Lower leg skin (tissue), 4 donors: ENCODE data around the gene SNRNP25. TPM values are rescaled to one million over a fixed set of nuclear protein-coding genes. Genes with fewer than 3 reads are reported as not detected.

ENCODE experiments used
- DNase-seq, 2 donors: peaks; one replicate each; pipeline ENCODE4 v3.0.0-alpha.2; 2019; ENCODE audit warnings: low spot score in 2 of 2
- H3K4me3 ChIP-seq: fragments of 200-600 bp; sonication (generic); 2 replicates; pipeline ENCODE4 v1.5.1; 2017; ENCODE audit warnings: mild to moderate bottlenecking, low read depth; ENCODE audit not compliant: poor library complexity, severe bottlenecking
- POLR2A ChIP-seq, 2 donors: fragments of 450-650 bp; IDR thresholded peaks; one replicate each; pipeline ENCODE4 v1.6.1; 2016 to 2017; ENCODE audit warnings: antibody characterized with exemption in 2 of 2, mild to moderate bottlenecking in 1 of 2, moderate library complexity in 1 of 2
- WGBS, 2 donors: methylation state at CpG; one replicate each; pipeline ENCODE4 v1.1.5; 2018; 5-methylcytosine and 5-hydroxymethylcytosine counted together
- intact Hi-C: fragments of 100-400 bp; cut with DNase I; formaldehyde crosslinking; loops from one replicate; pipeline ENCODE4 v1.15.0; 2023; ENCODE audit warnings: low total_unique reads
- total RNA-seq, 4 donors: library from RNA; depleted of rRNA; stranded (reverse); fragments of >200 nt; gene quantifications; one replicate each; pipeline ENCODE4 v1.1.0, GENCODE V29; 2016
- TF ChIP-seq, protein P1 (sequence below), 3 donors: fragments of 450-650 bp; IDR thresholded peaks; one replicate each; pipeline ENCODE4 v1.5.1; 2016; ENCODE audit warnings: antibody characterized with exemption in 3 of 3, mild to moderate bottlenecking in 3 of 3, moderate library complexity in 2 of 3

Gene SNRNP25
- total RNA-seq, 4 donors from 2014 or later, result 6.3 to 12.0 (median 10.4) TPM

DNA sequence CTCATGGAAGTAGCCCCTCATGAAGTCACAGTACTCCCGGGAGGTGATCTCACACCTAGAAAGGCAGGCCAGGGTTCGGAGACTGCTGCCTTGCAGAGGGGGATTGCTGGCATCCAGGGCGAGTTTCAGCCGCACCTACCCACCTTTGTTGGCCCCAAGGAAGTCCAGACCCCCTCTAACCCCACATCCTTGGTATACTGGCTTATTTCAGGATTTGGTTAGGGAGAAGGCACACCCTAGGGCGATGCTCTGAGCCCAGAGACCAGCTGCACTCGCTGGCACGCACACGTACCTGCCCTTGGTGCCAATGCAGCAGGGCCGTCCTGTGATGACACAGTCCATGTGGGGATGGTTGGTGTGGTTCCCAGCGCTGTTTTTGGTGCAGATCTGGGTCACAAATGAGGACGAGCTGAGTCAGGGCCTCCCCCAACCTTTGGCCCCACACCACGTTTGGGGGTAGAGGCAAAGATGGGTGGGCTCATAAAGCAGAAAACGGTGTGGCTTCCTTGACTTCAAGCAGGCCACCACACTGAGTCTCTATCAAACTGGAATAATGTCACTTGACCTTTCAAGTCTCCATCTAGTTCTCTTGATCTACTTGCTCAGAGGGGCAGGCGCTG is 5.9 kb downstream of the SNRNP25 start:
- DNase-seq, result no peak
- WGBS, 2 donors, result 86 to 89% methylated on average over 14 of the region's 14 CpGs
- no peak for TF ChIP-seq POLR2A (IDR thresholded peaks at IDR 0.05)
- TF ChIP-seq, protein P1, sequence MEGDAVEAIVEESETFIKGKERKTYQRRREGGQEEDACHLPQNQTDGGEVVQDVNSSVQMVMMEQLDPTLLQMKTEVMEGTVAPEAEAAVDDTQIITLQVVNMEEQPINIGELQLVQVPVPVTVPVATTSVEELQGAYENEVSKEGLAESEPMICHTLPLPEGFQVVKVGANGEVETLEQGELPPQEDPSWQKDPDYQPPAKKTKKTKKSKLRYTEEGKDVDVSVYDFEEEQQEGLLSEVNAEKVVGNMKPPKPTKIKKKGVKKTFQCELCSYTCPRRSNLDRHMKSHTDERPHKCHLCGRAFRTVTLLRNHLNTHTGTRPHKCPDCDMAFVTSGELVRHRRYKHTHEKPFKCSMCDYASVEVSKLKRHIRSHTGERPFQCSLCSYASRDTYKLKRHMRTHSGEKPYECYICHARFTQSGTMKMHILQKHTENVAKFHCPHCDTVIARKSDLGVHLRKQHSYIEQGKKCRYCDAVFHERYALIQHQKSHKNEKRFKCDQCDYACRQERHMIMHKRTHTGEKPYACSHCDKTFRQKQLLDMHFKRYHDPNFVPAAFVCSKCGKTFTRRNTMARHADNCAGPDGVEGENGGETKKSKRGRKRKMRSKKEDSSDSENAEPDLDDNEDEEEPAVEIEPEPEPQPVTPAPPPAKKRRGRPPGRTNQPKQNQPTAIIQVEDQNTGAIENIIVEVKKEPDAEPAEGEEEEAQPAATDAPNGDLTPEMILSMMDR (IDR thresholded peaks at IDR 0.05), result no peak
- no peak overlapping the region for H3K4me3 ChIP-seq
- intact Hi-C loops, result no loop called here

DNA sequence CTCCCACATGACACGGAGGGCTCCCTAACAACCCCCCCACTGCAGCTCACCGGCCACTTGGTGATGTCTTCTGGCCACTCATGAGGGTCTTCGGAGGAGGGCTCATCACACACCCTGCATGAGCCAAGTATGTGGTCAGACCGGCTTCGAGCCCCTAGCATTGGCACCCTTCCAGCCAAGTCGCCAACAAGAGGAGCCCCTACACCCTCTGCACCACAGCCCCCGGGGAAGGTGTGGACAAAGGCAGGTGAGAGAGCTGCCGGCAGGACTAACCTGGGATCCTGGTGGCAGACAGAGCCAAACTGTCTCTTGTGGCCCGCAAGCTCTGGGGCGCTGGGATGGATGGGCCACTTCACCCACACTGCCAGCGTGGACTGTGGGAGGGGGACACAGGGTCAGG is 6.5 kb downstream of the SNRNP25 start:
- DNase-seq, result no peak
- H3K4me3 ChIP-seq, result no peak overlapping the region
- TF ChIP-seq, protein P1 (IDR thresholded peaks at IDR 0.05), result no peak
- TF ChIP-seq POLR2A (IDR thresholded peaks at IDR 0.05), result no peak
- intact Hi-C loops, result no loop called here
- 83 to 93% methylated on average over 7 to 10 of the region's 11 CpGs for WGBS, 2 donors

DNA sequence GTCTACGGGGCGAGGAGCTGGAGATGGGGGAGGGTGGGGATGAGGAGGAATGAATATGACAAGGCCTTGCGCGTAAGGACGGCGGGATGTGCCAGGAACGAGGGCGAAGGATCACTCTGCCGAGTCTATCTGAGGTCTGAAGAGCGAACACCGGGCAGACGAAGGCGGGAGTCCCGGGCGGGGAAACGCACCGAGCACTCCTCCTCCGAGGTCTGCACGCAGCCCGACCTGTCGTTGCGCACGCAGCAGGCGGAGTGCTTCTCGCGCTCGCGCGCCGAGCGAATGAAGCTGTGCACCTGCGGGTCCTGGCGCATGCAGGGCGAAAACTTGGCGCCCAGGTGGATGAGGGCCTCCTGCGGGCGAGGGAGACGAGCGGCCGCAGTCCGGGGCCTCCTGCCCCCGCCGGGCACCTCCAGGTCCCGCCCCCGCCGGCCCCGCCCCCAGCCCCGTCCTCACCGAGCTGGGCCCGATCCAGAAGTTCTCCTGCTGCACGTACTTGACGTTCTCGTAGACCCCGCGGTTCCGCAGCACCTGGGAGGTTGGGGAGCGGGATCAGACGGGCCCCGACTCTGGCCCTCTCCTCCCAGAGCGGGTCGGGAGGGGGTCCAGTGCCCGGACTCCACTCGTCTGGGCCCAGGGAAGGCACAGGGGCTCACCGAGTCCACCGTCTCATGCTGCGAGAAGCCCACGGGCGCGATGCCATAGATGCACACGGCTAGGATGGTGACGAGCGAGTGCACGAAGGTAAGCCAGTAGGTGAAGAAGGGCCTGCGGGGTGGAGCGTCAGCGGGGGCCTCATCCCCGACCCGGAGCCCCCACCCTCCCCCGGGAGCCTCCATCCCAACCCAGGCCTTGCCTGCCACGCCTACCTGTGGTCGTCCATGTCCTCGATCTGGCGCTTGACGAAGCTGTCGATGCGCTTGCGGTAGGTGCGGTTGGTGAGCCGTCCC is 7.6 kb downstream of the SNRNP25 start:
- intact Hi-C loops, result no loop called here
- WGBS, 2 donors, result 88 to 89% methylated on average over 81 to 86 of the region's 89 CpGs
- peak in 1 of 2 donors; percentile 85 for DNase-seq
- H3K4me3 ChIP-seq, result no peak overlapping the region
- TF ChIP-seq POLR2A (IDR thresholded peaks at IDR 0.05), result no peak
- TF ChIP-seq, protein P1 (IDR thresholded peaks at IDR 0.05), result no peak

DNA sequence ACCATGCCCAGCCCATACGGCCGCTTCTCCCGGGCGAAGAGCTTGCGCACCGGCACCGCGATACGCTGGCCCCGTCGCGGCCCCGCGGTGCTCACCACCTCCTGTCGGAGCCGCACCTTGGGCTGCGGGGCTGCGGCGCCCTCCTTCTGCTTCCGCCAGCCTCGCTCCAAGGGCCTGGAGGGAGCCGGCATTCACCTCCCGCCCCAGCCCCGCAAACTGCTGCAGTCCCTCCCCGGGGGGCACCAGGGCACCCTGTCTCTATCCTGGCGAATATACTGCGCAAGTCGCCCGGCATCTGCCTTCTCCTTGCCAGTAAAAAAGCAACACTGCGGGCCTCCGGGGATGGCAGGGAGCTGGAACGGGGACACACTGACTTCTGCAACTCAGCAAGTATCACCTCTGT is 8.3 kb downstream of the SNRNP25 start:
- intact Hi-C loops, result no loop called here
- no peak overlapping the region for H3K4me3 ChIP-seq
- WGBS, 2 donors, result 91 to 97% methylated on average over 28 to 31 of the region's 32 CpGs
- no peak for DNase-seq
- no peak for TF ChIP-seq POLR2A (IDR thresholded peaks at IDR 0.05)
- TF ChIP-seq, protein P1 (IDR thresholded peaks at IDR 0.05), result no peak

DNA sequence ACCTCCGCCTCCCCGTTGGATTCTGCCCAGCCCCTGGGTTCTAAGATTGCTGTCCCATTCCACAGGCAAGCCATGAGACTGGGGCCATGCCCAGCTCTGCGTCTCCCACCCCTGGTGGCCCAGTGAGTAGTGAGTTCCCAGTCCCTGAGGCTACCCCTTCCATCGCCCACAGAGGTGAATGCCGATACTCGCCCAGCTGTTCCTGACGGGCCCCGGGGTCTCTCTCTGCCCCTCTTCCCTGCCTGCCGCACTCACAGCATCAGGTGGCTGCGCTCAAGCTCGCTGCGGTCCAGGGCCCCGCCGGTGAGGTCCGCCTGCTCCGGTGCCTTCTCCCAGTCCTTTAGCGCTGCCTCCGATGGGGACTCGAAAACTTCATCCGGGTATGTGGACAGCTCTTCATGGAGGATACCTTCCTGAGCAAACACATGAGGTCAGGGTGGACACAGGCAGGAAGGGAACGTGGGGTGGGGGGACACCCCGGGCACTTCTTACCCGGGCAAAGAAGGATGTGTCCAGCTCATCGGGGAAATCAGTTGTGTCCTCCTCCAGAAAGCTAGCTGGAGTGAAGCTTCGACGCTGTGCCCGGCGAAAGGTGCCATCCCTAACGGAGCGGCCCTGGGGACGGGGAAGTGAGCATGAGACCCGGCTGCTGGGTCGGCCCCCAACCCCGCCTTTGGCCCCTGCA is 8.8 kb downstream of the SNRNP25 start:
- TF ChIP-seq, protein P1 (IDR thresholded peaks at IDR 0.05), result no peak
- no peak for TF ChIP-seq POLR2A (IDR thresholded peaks at IDR 0.05)
- WGBS, 2 donors, result 96% methylated on average over 32 to 34 of the region's 34 CpGs
- H3K4me3 ChIP-seq, result no peak overlapping the region
- no peak for DNase-seq
- intact Hi-C loops, result no loop called here
